Measurements from ENCODE around the gene MYBPC3. TPM values are rescaled to one million over a fixed set of nuclear protein-coding genes. Genes with fewer than 3 reads are reported as not detected.

Gene MYBPC3
- total and polyA plus RNA-seq, 10 of the 15 experiments (the other 5 are each of a cell fraction or from before 2014, with no cell fraction given): 0.03 to 0.08 (median 0.03) TPM; not detected in 7

- H3K79me2 ChIP-seq (ENCODE audit: control insufficient read depth, insufficient read depth, low read length): no peaks in the 10 kb centered on the region
- H3K4me1 ChIP-seq (ENCODE audit: control insufficient read depth, insufficient read depth, low read length): peaks cover 12% of the 10 kb centered on the region
- H3K9me3 ChIP-seq (replicated peaks; ENCODE audit: control insufficient read depth, insufficient read depth, low read length): no peaks in the 10 kb centered on the region
- ChIA-PET POLR2A (no interaction called here), SMC1A (ENCODE audit: uncharacterized antibody, unreplicated experiment) (interaction anchor here (0.6 to 1.4 kb wide), 4 partner anchors 9 to 84 kb away, joined by 3 read pairs; no protein-coding TSS in a partner anchor), RAD21 (ENCODE audit: unreplicated experiment) (interaction anchor here (1.0 kb wide), 1 partner anchor 83 kb away, joined by 4 read pairs; no protein-coding TSS in a partner anchor), CTCF (interaction anchor here (1.1 to 1.6 kb wide), 3 partner anchors 46 to 84 kb away, joined by 3 to 10 read pairs (median 4); no protein-coding TSS in a partner anchor)
- no peak for FAIRE-seq
- H3K27ac ChIP-seq (ENCODE audit: control insufficient read depth, insufficient read depth): no peak overlapping the region
- H3K4me3 ChIP-seq: no peak overlapping the region
- H2AFZ ChIP-seq (ENCODE audit: control insufficient read depth, low read depth, low read length): no peak overlapping the region
- peaks cover 14 to 18% of the 10 kb centered on the region in 2 experiments for H3K36me3 ChIP-seq (ENCODE audit: control insufficient read depth in 2 of 2, insufficient read depth in 2 of 2, low read length in 1 of 2)
- H4K20me1 ChIP-seq (ENCODE audit: control insufficient read depth, insufficient read depth): no peaks in the 10 kb centered on the region
- no peak overlapping the region for H3K9ac ChIP-seq (ENCODE audit: control insufficient read depth, insufficient read depth, low read length)
- no TSS peak for BruUV-seq (replicated peaks)
- intact Hi-C loops (cut with micrococcal nuclease; ENCODE audit: unreplicated experiment): loop anchor here (10.0 kb wide), 1 partner anchor 77 kb away; the partner anchor contains the start of gene SLC39A13
- DNase-seq (ENCODE audit: low read depth, low spot score): no peak
- TF ChIP-seq BMI1 (IDR thresholded peaks at IDR 0.05; ENCODE audit: borderline replicate concordance) (no peak), USF2 (IDR thresholded peaks at IDR 0.05; ENCODE audit: borderline replicate concordance, low read depth, low read length) (no peak), ETV6 (conservative IDR thresholded peaks at IDR 0.05 in 1 of 2, IDR thresholded peaks at IDR 0.05 in 1 of 2; ENCODE audit: borderline replicate concordance in 1 of 2, low read depth in 1 of 2) (no peak)
- no peak for ATAC-seq
- no peaks in the 10 kb centered on the region for H3K27me3 ChIP-seq (replicated peaks in 1 of 2; ENCODE audit: control insufficient read depth in 2 of 2, insufficient read depth in 2 of 2, low read length in 1 of 2)
- H3K4me2 ChIP-seq (ENCODE audit: control insufficient read depth, insufficient read depth): peak overlapping the region; percentile 26; the same call in 1 of the 2 replicates
- in situ Hi-C loops (cut with MboI): no loop called here
- WGBS (ENCODE audit: insufficient coverage, insufficient replicate concordance, low lambda C conversion rate, missing lambda C conversion rate): 90% methylated on average over 5 of the region's 5 CpGs
Observed at GRCh38 chr11:47327949-47328348, 24.6 kb downstream of the MYBPC3 start.

GRCh38 chr11:47327025-47327424 lies 25.5 kb downstream of the MYBPC3 start:
- H2AFZ ChIP-seq (ENCODE audit: control insufficient read depth, low read depth, low read length): no peak overlapping the region
- ATAC-seq (no peak), DNase-seq (ENCODE audit: low read depth, low spot score) (no peak), FAIRE-seq (no peak)
- H4K20me1 ChIP-seq (ENCODE audit: control insufficient read depth, insufficient read depth): no peaks in the 10 kb centered on the region
- H3K79me2 ChIP-seq (ENCODE audit: control insufficient read depth, insufficient read depth, low read length): no peaks in the 10 kb centered on the region
- H3K4me2 ChIP-seq (ENCODE audit: control insufficient read depth, insufficient read depth): no peak overlapping the region
- H3K36me3 ChIP-seq (ENCODE audit: control insufficient read depth in 2 of 2, insufficient read depth in 2 of 2, low read length in 1 of 2): peaks cover 14 to 18% of the 10 kb centered on the region in 2 experiments
- 99% methylated on average over 13 of the region's 13 CpGs for WGBS (ENCODE audit: insufficient coverage, insufficient replicate concordance, low lambda C conversion rate, missing lambda C conversion rate)
- ChIA-PET CTCF (interaction anchor here (1.1 kb wide), 1 partner anchor 85 kb away, joined by 3 read pairs; no protein-coding TSS in a partner anchor), SMC1A (ENCODE audit: uncharacterized antibody, unreplicated experiment) (interaction anchor here (1.4 kb wide), 1 partner anchor 8 kb away, joined by 3 read pairs; no protein-coding TSS in a partner anchor), POLR2A (no interaction called here), RAD21 (ENCODE audit: unreplicated experiment) (interaction anchor here (0.6 kb wide), 1 partner anchor 37 kb away, joined by 3 read pairs; no protein-coding TSS in a partner anchor)
- H3K4me3 ChIP-seq: no peak overlapping the region
- no peak overlapping the region for H3K27ac ChIP-seq (ENCODE audit: control insufficient read depth, insufficient read depth)
- H3K4me1 ChIP-seq (ENCODE audit: control insufficient read depth, insufficient read depth, low read length): peaks cover 12% of the 10 kb centered on the region
- H3K27me3 ChIP-seq (replicated peaks in 1 of 2; ENCODE audit: control insufficient read depth in 2 of 2, insufficient read depth in 2 of 2, low read length in 1 of 2): no peaks in the 10 kb centered on the region
- no peak overlapping the region for H3K9ac ChIP-seq (ENCODE audit: control insufficient read depth, insufficient read depth, low read length)
- BruUV-seq (replicated peaks): no TSS peak
- intact Hi-C loops (cut with micrococcal nuclease; ENCODE audit: unreplicated experiment) (loop anchor here (10.0 kb wide), 1 partner anchor 78 kb away; the partner anchor contains the start of gene SLC39A13), in situ Hi-C loops (cut with MboI) (no loop called here)
- H3K9me3 ChIP-seq (replicated peaks; ENCODE audit: control insufficient read depth, insufficient read depth, low read length): no peaks in the 10 kb centered on the region
- TF ChIP-seq NRF1 (conservative IDR thresholded peaks at IDR 0.05; ENCODE audit: low read depth, low read length) (no peak), TAF1 (IDR thresholded peaks at IDR 0.05; ENCODE audit: borderline replicate concordance, low read depth, low read length) (no peak), PAX8 (IDR thresholded peaks at IDR 0.05) (no peak), EED (IDR thresholded peaks at IDR 0.05; ENCODE audit: low read depth) (no peak), CREB1 (IDR thresholded peaks at IDR 0.05; ENCODE audit: low read depth) (no peak), YBX1 (IDR thresholded peaks at IDR 0.05) (no peak), BHLHE40 (IDR thresholded peaks at IDR 0.05; ENCODE audit: borderline replicate concordance in 1 of 2, low read depth in 2 of 2, low read length in 1 of 2) (no peak), ZBTB33 (IDR thresholded peaks at IDR 0.05) (no peak), POLR2A (IDR thresholded peaks at IDR 0.05; ENCODE audit: low read depth, low read length) (no peak), IRF4 (IDR thresholded peaks at IDR 0.05; ENCODE audit: low read depth, low read length) (no peak), CHD2 (IDR thresholded peaks at IDR 0.05; ENCODE audit: borderline replicate concordance, low read depth, low read length) (no peak)

Measured in GM12878 (cell line).